GM12891 (cell line): Measurements from ENCODE around the gene GPER1.
"Not testable (repeated sequence)": the region's sequence is repeated elsewhere in the genome, so short reads cannot be mapped to it uniquely, and the experiment has no call there.

Experiments used
- DNase-seq: peaks from one replicate; pipeline ENCODE4 v3.0.0; 2011; ENCODE audit warnings: low spot score; ENCODE audit not compliant: insufficient read length
- FAIRE-seq: peaks from 2 replicates; lab custom pipeline; 2011; peaks lifted over from hg19 to GRCh38; lab: Jason Lieb, UNC
- PAX5 ChIP-seq: IDR thresholded peaks from 2 replicates; pipeline ENCODE4 v1.6.1; 2011; ENCODE audit warnings: low read length, moderate library complexity, mild to moderate bottlenecking; ENCODE audit not compliant: insufficient read depth, severe bottlenecking
- POLR2A ChIP-seq: IDR thresholded peaks from 2 replicates; pipeline ENCODE4 v1.6.1; 2011; ENCODE audit warnings: low read depth, low read length, control low read depth
- POLR2AphosphoS5 ChIP-seq: IDR thresholded peaks from 2 replicates; pipeline ENCODE4 v1.6.1; 2011; ENCODE audit warnings: low read depth, low read length, control low read depth
- POU2F2 ChIP-seq: IDR thresholded peaks from 2 replicates; pipeline ENCODE4 v1.6.1; 2011; ENCODE audit warnings: low read depth, mild to moderate bottlenecking, control low read depth, low read length, moderate library complexity
- SPI1 ChIP-seq: IDR thresholded peaks from 2 replicates; pipeline ENCODE4 v1.6.1; 2011; ENCODE audit warnings: low read depth, low read length, control low read depth
- TAF1 ChIP-seq: IDR thresholded peaks from 2 replicates; pipeline ENCODE4 v1.6.1; 2011; ENCODE audit warnings: low read depth, low read length, control low read depth

The GPER1 gene

DNA sequence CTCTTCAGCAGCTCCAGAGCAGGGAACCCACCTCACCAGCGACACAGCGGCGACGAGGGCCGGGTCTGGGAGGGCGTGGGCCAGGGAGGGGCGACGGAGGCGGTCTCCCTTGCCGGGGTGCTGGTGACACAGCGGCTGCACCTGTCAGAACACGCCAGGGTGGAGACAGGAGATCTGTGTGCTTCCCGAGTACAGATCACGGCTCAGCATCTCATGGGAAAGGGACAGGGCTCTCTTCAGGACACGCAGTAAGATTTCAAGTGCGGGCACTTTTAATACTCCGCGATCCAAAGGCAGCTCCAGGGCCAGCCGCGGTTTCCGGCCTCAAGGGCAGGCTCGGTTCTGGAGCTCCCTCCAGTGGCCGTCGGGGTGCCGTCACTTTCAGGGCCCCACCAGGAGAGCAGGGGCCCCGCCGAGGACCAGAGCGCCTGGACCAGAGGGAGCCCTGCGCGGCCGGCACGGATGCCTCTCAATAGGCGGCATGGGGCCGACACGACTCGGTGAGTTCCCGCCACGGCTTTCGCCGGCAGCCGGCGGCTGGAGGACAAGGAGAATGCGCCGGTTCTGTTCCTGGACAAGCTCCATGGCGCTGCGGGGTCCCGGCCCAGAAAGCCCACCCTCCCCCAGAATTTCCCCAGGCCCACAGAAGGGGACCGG is 22.2 kb upstream of the GPER1 start:
- TF ChIP-seq POLR2A (no peak), PAX5 (no peak), POU2F2 (no peak), TAF1 (no peak), SPI1 (no peak), POLR2AphosphoS5 (no peak)
- FAIRE-seq (peak; percentile 64), DNase-seq (peak; percentile 99)

DNA sequence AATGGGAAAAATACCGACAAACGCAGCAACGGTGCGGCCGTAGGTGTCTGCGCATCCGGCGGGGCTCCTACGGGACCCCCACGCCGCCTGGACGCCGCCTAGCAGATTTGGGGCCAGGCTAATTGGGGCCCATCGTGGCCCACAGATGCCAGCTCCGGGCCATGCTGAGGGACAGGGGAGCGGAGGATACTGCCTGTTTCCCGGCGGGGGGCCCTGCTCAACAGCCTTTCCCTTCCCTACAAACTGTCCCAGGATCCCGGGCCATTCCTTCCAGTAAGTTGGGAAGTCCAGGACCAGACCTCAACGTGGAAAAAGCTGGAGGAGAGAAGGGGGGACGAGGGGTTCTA is 21.7 kb upstream of the GPER1 start:
- no peak for TF ChIP-seq TAF1
- TF ChIP-seq SPI1, result no peak
- no peak for TF ChIP-seq POLR2AphosphoS5
- no peak for TF ChIP-seq POLR2A
- no peak for TF ChIP-seq POU2F2
- TF ChIP-seq PAX5, result no peak
- DNase-seq, result no peak
- FAIRE-seq, result no peak

DNA sequence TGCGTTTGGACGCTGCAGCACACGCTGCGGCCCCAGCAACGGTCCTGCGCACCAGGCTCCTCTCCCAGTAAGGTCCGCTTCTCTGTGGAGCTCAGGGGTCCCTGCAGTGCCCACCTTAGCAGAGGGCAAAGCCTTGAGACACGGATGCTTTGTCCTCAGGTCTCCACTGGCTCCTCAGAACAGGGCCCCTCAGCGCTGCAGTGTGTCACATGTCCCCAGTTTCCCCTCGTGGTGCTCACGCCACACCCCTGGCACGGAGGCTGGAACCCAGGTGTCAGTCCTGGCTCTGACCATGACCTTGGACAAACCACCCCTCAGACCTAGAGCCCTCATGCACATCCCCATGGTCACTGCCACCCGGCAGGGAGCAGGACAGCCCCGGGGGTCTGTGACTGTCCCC is 19.9 kb upstream of the GPER1 start:
- DNase-seq (no peak), FAIRE-seq (no peak)
- TF ChIP-seq SPI1, result no peak
- no peak for TF ChIP-seq POLR2A
- TF ChIP-seq TAF1, result no peak
- TF ChIP-seq PAX5, result no peak
- no peak for TF ChIP-seq POU2F2
- no peak for TF ChIP-seq POLR2AphosphoS5

DNA sequence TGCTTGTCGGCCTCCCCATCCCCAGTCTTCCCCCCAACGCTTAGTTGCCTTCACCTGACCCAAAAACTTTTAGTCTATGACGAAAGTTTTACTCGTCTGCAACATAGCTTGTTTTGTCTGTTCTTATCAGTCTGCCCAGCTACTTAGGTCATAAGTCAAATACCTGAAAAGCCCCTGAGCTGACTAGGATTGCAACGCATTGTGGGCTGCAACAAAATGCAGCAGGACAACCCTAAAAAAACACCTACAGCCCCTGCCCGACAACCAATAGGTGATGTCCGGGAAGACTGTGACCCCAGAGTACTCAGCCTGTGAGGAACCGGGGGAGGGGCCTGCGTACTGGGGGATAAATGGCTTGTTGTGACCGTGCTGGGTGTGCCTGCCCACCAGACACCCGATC is 19.3 kb upstream of the GPER1 start:
- no peak for FAIRE-seq
- TF ChIP-seq PAX5, result no peak
- no peak for TF ChIP-seq POLR2AphosphoS5
- no peak for TF ChIP-seq SPI1
- no peak for TF ChIP-seq TAF1
- TF ChIP-seq POU2F2, result no peak
- no peak for TF ChIP-seq POLR2A
- DNase-seq, result no peak

DNA sequence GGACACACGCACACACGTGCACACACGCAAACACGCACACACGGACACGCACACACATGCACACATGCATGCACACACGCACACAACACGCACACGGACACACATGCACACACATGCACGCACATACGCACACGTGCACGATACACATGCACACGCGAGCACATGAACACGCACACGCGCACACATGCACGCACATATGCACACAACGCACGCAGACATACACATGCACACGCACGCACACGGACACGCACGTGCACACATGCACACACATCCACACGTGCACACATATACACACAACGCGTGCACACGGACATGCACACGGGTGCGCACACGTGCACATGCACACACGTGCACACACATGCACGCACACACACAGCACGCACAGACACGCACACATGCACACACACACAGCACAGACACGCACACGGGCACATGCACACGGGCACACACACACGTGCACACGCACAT is 17.3 kb upstream of the GPER1 start:
- no peak for DNase-seq
- TF ChIP-seq PAX5, result no peak
- TF ChIP-seq POLR2A, result no peak
- no peak for TF ChIP-seq SPI1
- TF ChIP-seq TAF1, result no peak
- no peak for TF ChIP-seq POU2F2
- no peak for TF ChIP-seq POLR2AphosphoS5
- FAIRE-seq, result peak; percentile 95

DNA sequence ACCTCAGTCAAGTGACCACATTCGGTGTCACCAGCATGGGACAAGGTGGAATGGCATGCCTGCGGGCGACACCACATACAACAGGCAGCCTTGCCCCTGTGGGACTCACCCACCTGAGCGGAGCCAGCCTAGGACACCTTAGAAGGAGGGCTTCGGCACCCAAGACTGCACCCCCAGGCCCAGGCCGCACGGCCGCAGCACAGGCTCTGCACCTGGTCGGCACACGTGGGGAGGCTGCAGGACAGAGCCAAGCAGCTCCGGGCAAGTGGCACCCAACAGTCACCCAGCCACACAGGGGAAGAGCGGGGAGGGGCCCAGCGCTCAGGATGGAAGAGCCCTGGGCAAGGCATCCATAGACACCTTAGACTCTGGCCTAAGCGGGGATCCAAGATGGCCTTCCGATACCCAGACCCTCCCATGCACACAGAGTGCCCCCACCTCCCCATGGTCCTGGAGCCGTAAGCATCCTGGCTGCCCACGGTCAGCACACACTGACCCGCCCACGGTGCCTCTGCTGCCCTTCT is 16.1 kb upstream of the GPER1 start:
- FAIRE-seq, result no peak
- TF ChIP-seq POLR2A (no peak), SPI1 (no peak), TAF1 (no peak), POU2F2 (no peak)

DNA sequence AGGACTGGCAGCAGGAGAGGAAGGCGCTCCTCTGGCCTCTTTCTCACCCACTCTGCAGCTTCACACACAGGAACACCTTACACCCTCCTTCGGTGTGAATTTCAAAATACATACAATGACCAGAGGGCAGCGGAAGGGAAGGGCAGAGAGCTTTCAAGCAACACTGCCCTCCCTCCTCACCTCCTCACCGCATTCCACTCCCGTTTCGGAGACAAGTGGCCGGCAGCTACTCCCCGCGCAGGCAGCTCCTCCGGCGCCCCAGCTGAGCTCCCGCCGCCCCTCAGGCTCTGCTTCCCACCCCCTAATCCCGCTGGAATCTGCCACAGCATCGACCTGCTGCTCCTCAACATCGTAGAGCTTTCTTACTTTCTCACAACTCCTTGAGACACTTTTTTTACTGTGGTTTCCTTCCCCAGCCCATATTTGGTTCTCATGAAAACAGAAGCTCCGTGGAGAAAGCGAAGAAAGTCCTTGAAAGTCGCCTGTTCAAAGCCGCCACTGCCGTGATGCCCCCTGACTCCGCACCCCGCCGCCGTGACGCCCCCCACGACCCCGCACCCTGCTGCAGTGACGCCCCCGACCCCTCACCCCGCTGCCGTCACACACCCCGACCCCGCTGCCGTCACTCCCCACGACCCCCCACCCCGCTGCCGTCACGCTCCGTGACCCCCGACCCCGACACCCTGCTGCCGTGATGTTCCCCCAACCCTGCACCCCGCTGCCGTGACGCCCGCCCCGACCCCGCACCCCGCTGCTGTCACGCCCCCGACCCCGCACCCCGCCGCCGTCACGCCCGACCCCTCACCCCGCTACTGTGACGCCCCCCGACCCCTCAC is 14.6 kb upstream of the GPER1 start:
- no peak for DNase-seq
- no peak for FAIRE-seq
- TF ChIP-seq PAX5 (no peak), POLR2AphosphoS5 (no peak), POU2F2 (no peak), TAF1 (no peak), POLR2A (no peak), SPI1 (no peak)

More for the DNA sequence above, 16.1 kb upstream of the GPER1 start:
- DNase-seq, result no peak

DNA sequence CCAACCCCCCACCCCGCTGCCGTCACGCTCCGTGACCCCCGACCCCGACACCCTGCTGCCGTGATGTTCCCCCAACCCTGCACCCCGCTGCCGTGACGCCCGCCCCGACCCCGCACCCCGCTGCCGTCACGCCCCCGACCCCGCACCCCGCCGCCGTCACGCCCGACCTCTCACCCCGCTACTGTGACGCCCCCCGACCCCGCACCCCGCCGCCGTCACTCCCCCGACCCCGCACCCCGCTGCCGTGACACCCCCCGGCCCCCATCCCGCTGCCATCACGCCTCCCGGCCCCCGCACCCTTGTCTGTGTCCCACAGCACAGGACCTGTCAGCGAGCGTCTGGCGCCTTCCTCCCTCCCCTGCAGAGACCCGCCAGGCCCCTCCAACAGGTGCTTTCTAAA is 13.9 kb upstream of the GPER1 start:
- not testable (repeated sequence) for DNase-seq, FAIRE-seq

DNA sequence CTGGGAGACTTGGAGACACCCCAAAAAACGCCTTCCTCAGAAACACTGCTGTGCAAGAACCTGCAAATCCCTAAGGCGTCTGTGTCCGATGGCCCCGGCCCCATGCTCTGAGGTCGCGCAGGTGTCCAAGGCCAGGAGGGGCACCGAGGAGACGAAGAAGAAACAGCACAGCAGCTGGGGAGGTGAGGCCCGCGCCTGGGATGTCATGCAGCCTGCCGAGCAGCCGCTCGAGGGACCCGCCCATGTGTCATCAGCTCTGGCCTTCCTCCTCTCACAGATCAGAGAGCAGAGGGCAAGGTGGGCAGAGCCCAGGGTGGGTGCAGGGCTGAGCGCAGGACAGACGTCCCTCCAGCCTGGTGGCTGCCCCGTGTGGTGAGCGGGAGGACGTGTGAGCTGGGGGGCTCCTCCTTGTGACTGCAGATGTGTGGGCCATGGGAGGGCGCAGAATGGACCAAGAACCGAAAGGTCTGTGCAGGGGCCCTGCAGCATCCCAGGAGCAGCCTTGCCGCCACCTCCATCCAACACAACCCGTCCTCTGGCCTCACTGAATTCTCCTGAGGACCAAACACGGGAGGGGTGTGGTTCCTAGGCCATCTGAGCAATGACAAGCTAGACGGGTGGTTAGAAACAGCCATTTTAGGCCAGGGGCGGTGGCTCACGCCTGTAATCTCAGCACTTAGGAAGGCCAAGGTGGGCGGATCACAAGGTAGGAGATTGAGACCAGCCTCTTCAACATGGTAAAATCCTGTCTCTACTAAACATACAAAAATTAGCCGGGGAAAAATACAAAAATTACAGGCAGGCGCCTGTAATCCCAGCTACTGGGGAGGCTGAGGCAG is 13.1 kb upstream of the GPER1 start:
- DNase-seq (no peak), FAIRE-seq (no peak)
- no peak for TF ChIP-seq PAX5
